C4-2B (cell line): Measurements from ENCODE around the gene ERC1.

ENCODE experiments used
- ZFX ChIP-seq: fragments of 450-650 bp; IDR thresholded peaks from 2 replicates; pipeline ENCODE4 v1.6.1; 2017
- TF ChIP-seq, protein P1 (sequence below): fragments of 450-650 bp; conservative IDR thresholded peaks from 2 replicates; pipeline ENCODE4 v1.5.1; 2017; ENCODE audit warnings: mild to moderate bottlenecking

- TF ChIP-seq, protein P1, sequence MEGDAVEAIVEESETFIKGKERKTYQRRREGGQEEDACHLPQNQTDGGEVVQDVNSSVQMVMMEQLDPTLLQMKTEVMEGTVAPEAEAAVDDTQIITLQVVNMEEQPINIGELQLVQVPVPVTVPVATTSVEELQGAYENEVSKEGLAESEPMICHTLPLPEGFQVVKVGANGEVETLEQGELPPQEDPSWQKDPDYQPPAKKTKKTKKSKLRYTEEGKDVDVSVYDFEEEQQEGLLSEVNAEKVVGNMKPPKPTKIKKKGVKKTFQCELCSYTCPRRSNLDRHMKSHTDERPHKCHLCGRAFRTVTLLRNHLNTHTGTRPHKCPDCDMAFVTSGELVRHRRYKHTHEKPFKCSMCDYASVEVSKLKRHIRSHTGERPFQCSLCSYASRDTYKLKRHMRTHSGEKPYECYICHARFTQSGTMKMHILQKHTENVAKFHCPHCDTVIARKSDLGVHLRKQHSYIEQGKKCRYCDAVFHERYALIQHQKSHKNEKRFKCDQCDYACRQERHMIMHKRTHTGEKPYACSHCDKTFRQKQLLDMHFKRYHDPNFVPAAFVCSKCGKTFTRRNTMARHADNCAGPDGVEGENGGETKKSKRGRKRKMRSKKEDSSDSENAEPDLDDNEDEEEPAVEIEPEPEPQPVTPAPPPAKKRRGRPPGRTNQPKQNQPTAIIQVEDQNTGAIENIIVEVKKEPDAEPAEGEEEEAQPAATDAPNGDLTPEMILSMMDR, result no peak
- TF ChIP-seq ZFX, result no peak
Measured at GRCh38 chr12:1272142-1272541, 281.1 kb downstream of the ERC1 start.
